IMR-90 (cell line): Measurements from ENCODE around the gene CAPNS2. TPM values are rescaled to one million over a fixed set of nuclear protein-coding genes. Genes with fewer than 3 reads are reported as not detected.

Source experiments
- ATAC-seq: fragments of 200-7000 bp; cut with Tn5 transposase; 2 replicates; pipeline ENCODE4 v1.9.1; 2020; ENCODE audit warnings: low read depth, mild to moderate bottlenecking, moderate library complexity
- BruUV-seq: library from RNA; stranded (reverse); fragments of 400-500 nt; replicated peaks from 2 replicates; lab custom pipeline; 2021; lab: Mats Ljungman, UMichigan
- CTCF ChIA-PET: fragments of 300-600 bp; formaldehyde crosslinking; extraction: SDS; loops from one replicate; lab custom pipeline; 2021; ENCODE audit warnings: antibody characterized with exemption; lab: Yijun Ruan, JAX
- POLR2A ChIA-PET: fragments of 300-600 bp; sonication (Branson Sonifier 250); formaldehyde crosslinking; loops from one replicate; lab custom pipeline; 2022; ENCODE audit warnings: antibody characterized with exemption; ENCODE audit not compliant: unreplicated experiment; lab: Charles Lee
- DNase-seq: peaks from one replicate; pipeline ENCODE4 v3.0.0; 2013
- H2AFZ ChIP-seq: replicated peaks from 2 replicates; pipeline ENCODE3; 2013; ENCODE audit warnings: low read length, mild to moderate bottlenecking; ENCODE audit not compliant: poor library complexity
- H2AK5ac ChIP-seq: 2 replicates; pipeline ENCODE4 v1.6.1; 2013; ENCODE audit warnings: low read depth, low read length, inconsistent platforms
- H2AK9ac ChIP-seq: replicated peaks from 2 replicates; pipeline ENCODE3; 2013; ENCODE audit warnings: mild to moderate bottlenecking, low read depth, low read length, moderate library complexity; ENCODE audit not compliant: poor library complexity
- H2BK120ac ChIP-seq: 2 replicates; pipeline ENCODE4 v1.6.1; 2013; ENCODE audit warnings: low read depth, low read length, inconsistent platforms
- H2BK15ac ChIP-seq: 3 replicates; pipeline ENCODE4 v1.6.1; 2013; ENCODE audit warnings: low read depth, low read length, inconsistent platforms
- H2BK20ac ChIP-seq: 2 replicates; pipeline ENCODE4 v1.6.1; 2013; ENCODE audit warnings: low read depth, mild to moderate bottlenecking, inconsistent platforms, low read length, moderate library complexity
- H2BK5ac ChIP-seq: 2 replicates; pipeline ENCODE4 v1.6.1; 2013; ENCODE audit warnings: mild to moderate bottlenecking, low read depth, low read length, inconsistent platforms; ENCODE audit not compliant: poor library complexity, severe bottlenecking
- H3K14ac ChIP-seq: replicated peaks from 2 replicates; pipeline ENCODE4 v1.6.1; 2013; ENCODE audit warnings: low read depth, low read length, inconsistent platforms
- H3K18ac ChIP-seq: 2 replicates; pipeline ENCODE4 v1.6.1; 2013; ENCODE audit warnings: low read depth, low read length, control low read depth
- H3K23ac ChIP-seq: 2 replicates; pipeline ENCODE4 v1.6.1; 2013; ENCODE audit warnings: low read depth, low read length, inconsistent platforms
- H3K27ac ChIP-seq: 2 replicates; pipeline ENCODE4 v1.5.1; 2013; ENCODE audit warnings: mild to moderate bottlenecking, control low read depth, low read length; ENCODE audit not compliant: insufficient read depth
- H3K27me3 ChIP-seq: 2 replicates; pipeline ENCODE4 v1.6.1; 2013; ENCODE audit warnings: low read length; ENCODE audit not compliant: control insufficient read depth, insufficient read depth
- H3K36me3 ChIP-seq: 2 replicates; pipeline ENCODE4 v1.6.1; 2013; ENCODE audit warnings: low read length, mixed read lengths; ENCODE audit not compliant: control insufficient read depth, insufficient read depth
- H3K4ac ChIP-seq: 2 replicates; pipeline ENCODE4 v1.6.1; 2013; ENCODE audit warnings: low read depth, low read length, inconsistent platforms
- H3K4me1 ChIP-seq: 2 replicates; pipeline ENCODE4 v1.6.1; 2013; ENCODE audit warnings: low read length, mixed read lengths; ENCODE audit not compliant: control insufficient read depth, insufficient read depth
- H3K4me2 ChIP-seq: 2 replicates; pipeline ENCODE4 v1.6.1; 2013; ENCODE audit warnings: low read depth, mild to moderate bottlenecking, control low read depth, low read length, moderate library complexity
- H3K4me3 ChIP-seq: 2 replicates; pipeline ENCODE4 v1.5.1; 2013; ENCODE audit warnings: low read depth, mild to moderate bottlenecking, control low read depth, low read length, moderate library complexity; ENCODE audit not compliant: insufficient read depth
- H3K56ac ChIP-seq: 2 replicates; pipeline ENCODE4 v1.6.1; 2013; ENCODE audit warnings: low read length, inconsistent platforms; ENCODE audit not compliant: insufficient read depth; ENCODE audit errors: extremely low read depth
- H3K79me1 ChIP-seq, 2 experiments: 2 replicates each; pipeline ENCODE4 v1.6.1; 2013; ENCODE audit warnings: low read length in 2 of 2, inconsistent platforms in 1 of 2, low read depth in 1 of 2
- H3K9ac ChIP-seq: 2 replicates; pipeline ENCODE4 v1.6.1; 2013; ENCODE audit warnings: low read depth, low read length, control low read depth
- H3K9me1 ChIP-seq: 2 replicates; pipeline ENCODE4 v1.6.1; 2013; ENCODE audit warnings: low read length, inconsistent platforms; ENCODE audit not compliant: insufficient read depth
- H3K9me3 ChIP-seq: 2 replicates; pipeline ENCODE4 v1.6.1; 2013; ENCODE audit warnings: low read length; ENCODE audit not compliant: control insufficient read depth, insufficient read depth
- H4K20me1 ChIP-seq: 2 replicates; pipeline ENCODE4 v1.6.1; 2013; ENCODE audit warnings: low read length, inconsistent platforms; ENCODE audit not compliant: insufficient read depth
- H4K5ac ChIP-seq: 2 replicates; pipeline ENCODE4 v1.6.1; 2013; ENCODE audit warnings: mild to moderate bottlenecking, low read depth, low read length, control low read depth
- H4K8ac ChIP-seq, 2 experiments: 2 replicates each; pipeline ENCODE4 v1.6.1; 2013; ENCODE audit warnings: low read depth in 2 of 2, low read length in 2 of 2, control low read depth in 1 of 2, inconsistent platforms in 1 of 2
- H4K91ac ChIP-seq: 2 replicates; pipeline ENCODE4 v1.6.1; 2013; ENCODE audit warnings: low read depth, low read length, inconsistent platforms; ENCODE audit not compliant: insufficient read depth
- BHLHE40 ChIP-seq: fragments of 150-350 bp; IDR thresholded peaks from 2 replicates; pipeline ENCODE4 v1.6.1; 2016; ENCODE audit warnings: mild to moderate bottlenecking, low read depth, low read length
- CEBPB ChIP-seq: IDR thresholded peaks from 2 replicates; pipeline ENCODE4 v1.6.1; 2012; ENCODE audit warnings: low read depth, low read length, improper control_type of control experiment
- FOS ChIP-seq: fragments of 150-350 bp; IDR thresholded peaks from 2 replicates; pipeline ENCODE4 v1.6.1; 2016; ENCODE audit warnings: low read depth, low read length
- MAFK ChIP-seq: IDR thresholded peaks from 2 replicates; pipeline ENCODE4 v1.6.1; 2012; ENCODE audit warnings: low read depth, low read length, improper control_type of control experiment
- MAZ ChIP-seq: IDR thresholded peaks from 2 replicates; pipeline ENCODE4 v1.6.1; 2012; ENCODE audit warnings: low read depth, mild to moderate bottlenecking, low read length, improper control_type of control experiment, moderate library complexity, borderline replicate concordance
- MXI1 ChIP-seq: IDR thresholded peaks from 2 replicates; pipeline ENCODE4 v1.6.1; 2012; ENCODE audit warnings: low read depth, mild to moderate bottlenecking, low read length, moderate library complexity, borderline replicate concordance
- NFE2L2 ChIP-seq: fragments of 150-350 bp; IDR thresholded peaks from 2 replicates; pipeline ENCODE4 v1.6.1; 2016; ENCODE audit warnings: low read depth, mild to moderate bottlenecking, low read length
- POLR2A ChIP-seq: IDR thresholded peaks from 2 replicates; pipeline ENCODE4 v1.6.1; 2012; ENCODE audit warnings: mild to moderate bottlenecking, low read depth, low read length
- RAD21 ChIP-seq: IDR thresholded peaks from 2 replicates; pipeline ENCODE4 v1.6.1; 2012; ENCODE audit warnings: low read length, improper control_type of control experiment
- RCOR1 ChIP-seq: IDR thresholded peaks from 2 replicates; pipeline ENCODE4 v1.6.1; 2012; ENCODE audit warnings: mild to moderate bottlenecking, low read length, improper control_type of control experiment; ENCODE audit not compliant: insufficient replicate concordance
- RFX5 ChIP-seq: IDR thresholded peaks from 2 replicates; pipeline ENCODE4 v1.8.0; 2012; ENCODE audit warnings: low read depth, mild to moderate bottlenecking, low read length, moderate library complexity
- SMC3 ChIP-seq: fragments of 150-350 bp; IDR thresholded peaks from 2 replicates; pipeline ENCODE4 v1.6.1; 2016; ENCODE audit warnings: low read depth, mild to moderate bottlenecking, antibody characterized with exemption, low read length, moderate library complexity
- WGBS, 2 experiments: methylation state at CpG; one replicate each; pipeline versions ENCODE4 v1.1.5 to v1.1.7; 2013; ENCODE audit warnings: missing lambda C conversion rate in 2 of 2; ENCODE audit not compliant: insufficient read length in 1 of 2; ENCODE audit errors: extremely low coverage in 2 of 2; 5-methylcytosine and 5-hydroxymethylcytosine counted together
- dilution Hi-C: fragments of 300-500 bp; cut with HindIII; formaldehyde crosslinking; loops from one replicate; pipeline ENCODE4 v1.14.3; 2018; ENCODE audit warnings: low sequenced_read_pairs; ENCODE audit not compliant: unreplicated experiment
- in situ Hi-C: fragments of 300-500 bp; cut with MboI; formaldehyde crosslinking; loops from 3 replicates; pipeline ENCODE4 v1.14.3; 2019; ENCODE audit warnings: low sequenced_read_pairs, inconsistent platforms, mixed read lengths
- intact Hi-C: fragments of 100-400 bp; cut with micrococcal nuclease; formaldehyde crosslinking; loops from 2 replicates; pipeline ENCODE4 v1.10.0; 2022
- polyA plus RNA-seq, 3 experiments: library from polyadenylated mRNA; depleted of rRNA; stranded (reverse); fragments of >200 nt; gene quantifications; 2 replicates each; pipeline ENCODE4 v1.2.3, GENCODE V29; 2012; ENCODE audit warnings: low replicate concordance in 1 of 3
- total RNA-seq: library from RNA; depleted of rRNA; stranded (reverse); fragments of >200 nt; gene quantifications from 2 replicates; pipeline ENCODE4 v1.2.3, GENCODE V29; 2012
- TF ChIP-seq, protein P1 (sequence below): conservative IDR thresholded peaks from 2 replicates; pipeline ENCODE4 v1.5.1; 2012; ENCODE audit warnings: mild to moderate bottlenecking, low read depth, low read length, improper control_type of control experiment
- TF ChIP-seq, protein P2 (sequence below): fragments of 150-350 bp; IDR thresholded peaks from 2 replicates; pipeline ENCODE4 v1.6.1; 2017; ENCODE audit warnings: mild to moderate bottlenecking, antibody characterized with exemption, low read length, low read depth
- TF ChIP-seq, protein P3 (sequence below): fragments of 150-350 bp; IDR thresholded peaks from 2 replicates; pipeline ENCODE4 v1.6.1; 2016; ENCODE audit warnings: low read depth, mild to moderate bottlenecking, low read length, moderate library complexity, borderline replicate concordance

CAPNS2 gene
- total and polyA plus RNA-seq, 2 of the 4 experiments (the other 2 are of a cell fraction), result 0.09 to 0.72 TPM

DNA sequence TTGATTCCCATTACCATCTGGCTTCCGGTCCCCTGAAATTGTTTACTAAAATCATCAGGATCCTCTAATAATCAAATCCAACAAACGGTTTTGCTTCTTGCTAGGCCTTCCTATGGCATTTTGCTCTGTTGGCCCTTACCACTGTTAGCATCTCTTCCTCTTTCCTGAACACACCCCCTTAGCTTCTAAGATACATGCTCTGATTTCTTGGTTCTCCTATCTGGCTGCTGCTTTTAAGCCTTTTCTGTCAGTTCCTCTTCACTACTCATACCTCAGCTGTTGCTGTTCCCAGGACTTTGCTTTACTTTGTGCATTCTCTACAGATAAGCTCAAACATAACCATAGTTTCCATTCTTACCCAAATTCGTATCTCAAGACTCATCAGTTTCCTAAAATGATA, 11.4 kb downstream of the CAPNS2 start:
- WGBS, 2 experiments, result 65% methylated on average over 2 of the region's 3 CpGs; no CpG with 5 or more reads in 1 of the 2 experiments
- Histone ChIP-seq H3K9ac (no peak overlapping the region), H3K79me1 (no peaks in the 10 kb centered on the region), H3K4ac (no peak overlapping the region), H3K14ac (no peak overlapping the region), H2AK5ac (no peak overlapping the region), H3K27me3 (no peaks in the 10 kb centered on the region), H4K5ac (no peak overlapping the region), H2BK15ac (no peak overlapping the region), H3K56ac (no peak overlapping the region), H3K9me1 (no peaks in the 10 kb centered on the region), H2AFZ (no peak overlapping the region), H2BK120ac (no peak overlapping the region), H3K4me2 (no peak overlapping the region), H4K91ac (no peak overlapping the region), H2AK9ac (no peak overlapping the region), H3K4me1 (no peaks in the 10 kb centered on the region), H3K27ac (no peak overlapping the region), H2BK5ac (no peak overlapping the region), H3K36me3 (peaks cover 4% of the 10 kb centered on the region), H3K9me3 (no peaks in the 10 kb centered on the region), H2BK20ac (no peak overlapping the region), H4K20me1 (no peaks in the 10 kb centered on the region), H3K23ac (no peak overlapping the region), H4K8ac (no peak overlapping the region), H3K18ac (no peak overlapping the region), H3K4me3 (no peak overlapping the region)
- intact Hi-C loops (no loop called here), in situ Hi-C loops (no loop called here), dilution Hi-C loops (no loop called here)
- BruUV-seq, result no TSS peak
- CTCF ChIA-PET, result interaction anchor here (0.8 kb wide), 1 partner anchor 14 kb away, joined by 3 read pairs; no protein-coding TSS in a partner anchor
- no peak for DNase-seq
- ATAC-seq, result no peak
- POLR2A ChIA-PET, result no interaction called here
- no peak for TF ChIP-seq RCOR1
- no peak for TF ChIP-seq MXI1
- no peak for TF ChIP-seq RFX5
- no peak for TF ChIP-seq FOS
- TF ChIP-seq BHLHE40, result no peak
- TF ChIP-seq NFE2L2, result no peak
- no peak for TF ChIP-seq MAZ
- no peak for TF ChIP-seq MAFK
- TF ChIP-seq, protein P1, sequence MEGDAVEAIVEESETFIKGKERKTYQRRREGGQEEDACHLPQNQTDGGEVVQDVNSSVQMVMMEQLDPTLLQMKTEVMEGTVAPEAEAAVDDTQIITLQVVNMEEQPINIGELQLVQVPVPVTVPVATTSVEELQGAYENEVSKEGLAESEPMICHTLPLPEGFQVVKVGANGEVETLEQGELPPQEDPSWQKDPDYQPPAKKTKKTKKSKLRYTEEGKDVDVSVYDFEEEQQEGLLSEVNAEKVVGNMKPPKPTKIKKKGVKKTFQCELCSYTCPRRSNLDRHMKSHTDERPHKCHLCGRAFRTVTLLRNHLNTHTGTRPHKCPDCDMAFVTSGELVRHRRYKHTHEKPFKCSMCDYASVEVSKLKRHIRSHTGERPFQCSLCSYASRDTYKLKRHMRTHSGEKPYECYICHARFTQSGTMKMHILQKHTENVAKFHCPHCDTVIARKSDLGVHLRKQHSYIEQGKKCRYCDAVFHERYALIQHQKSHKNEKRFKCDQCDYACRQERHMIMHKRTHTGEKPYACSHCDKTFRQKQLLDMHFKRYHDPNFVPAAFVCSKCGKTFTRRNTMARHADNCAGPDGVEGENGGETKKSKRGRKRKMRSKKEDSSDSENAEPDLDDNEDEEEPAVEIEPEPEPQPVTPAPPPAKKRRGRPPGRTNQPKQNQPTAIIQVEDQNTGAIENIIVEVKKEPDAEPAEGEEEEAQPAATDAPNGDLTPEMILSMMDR, result no peak
- TF ChIP-seq POLR2A, result no peak
- TF ChIP-seq, protein P2, sequence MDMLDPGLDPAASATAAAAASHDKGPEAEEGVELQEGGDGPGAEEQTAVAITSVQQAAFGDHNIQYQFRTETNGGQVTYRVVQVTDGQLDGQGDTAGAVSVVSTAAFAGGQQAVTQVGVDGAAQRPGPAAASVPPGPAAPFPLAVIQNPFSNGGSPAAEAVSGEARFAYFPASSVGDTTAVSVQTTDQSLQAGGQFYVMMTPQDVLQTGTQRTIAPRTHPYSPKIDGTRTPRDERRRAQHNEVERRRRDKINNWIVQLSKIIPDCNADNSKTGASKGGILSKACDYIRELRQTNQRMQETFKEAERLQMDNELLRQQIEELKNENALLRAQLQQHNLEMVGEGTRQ, result no peak
- TF ChIP-seq SMC3, result no peak
- TF ChIP-seq RAD21, result no peak
- TF ChIP-seq, protein P3, sequence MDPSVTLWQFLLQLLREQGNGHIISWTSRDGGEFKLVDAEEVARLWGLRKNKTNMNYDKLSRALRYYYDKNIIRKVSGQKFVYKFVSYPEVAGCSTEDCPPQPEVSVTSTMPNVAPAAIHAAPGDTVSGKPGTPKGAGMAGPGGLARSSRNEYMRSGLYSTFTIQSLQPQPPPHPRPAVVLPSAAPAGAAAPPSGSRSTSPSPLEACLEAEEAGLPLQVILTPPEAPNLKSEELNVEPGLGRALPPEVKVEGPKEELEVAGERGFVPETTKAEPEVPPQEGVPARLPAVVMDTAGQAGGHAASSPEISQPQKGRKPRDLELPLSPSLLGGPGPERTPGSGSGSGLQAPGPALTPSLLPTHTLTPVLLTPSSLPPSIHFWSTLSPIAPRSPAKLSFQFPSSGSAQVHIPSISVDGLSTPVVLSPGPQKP, result no peak
- no peak for TF ChIP-seq CEBPB
